ENCODE data around the gene LPCAT3. TPM values are rescaled to one million over a fixed set of nuclear protein-coding genes. Genes with fewer than 3 reads are reported as not detected.

The LPCAT3 gene
- total RNA-seq, 1 experiment from 2014 or later: 102 TPM

GRCh38 chr12:6950811-6951540, 67.3 kb downstream of the LPCAT3 start, which contains the start of gene PTPN6:
Gene PTPN6 (plus strand): TSS chr12:6951356. CDS start chr12:6951513, 157 bp downstream.
- H3K4me2 ChIP-seq: no peak within 1 kb of the TSS
- no peaks in the 10 kb centered on the region for H3K36me3 ChIP-seq (ENCODE audit: low read depth)
- peaks cover 17% of the 10 kb centered on the region; the same call in 1 of the 2 replicates for H3K79me2 ChIP-seq (ENCODE audit: low read depth)
- H2AFZ ChIP-seq: no peak within 1 kb of the TSS
- no peak within 1 kb of the TSS for H3K4me3 ChIP-seq
- H3K9me3 ChIP-seq (ENCODE audit: insufficient read depth, low read depth): no peaks in the 10 kb centered on the region
- TF ChIP-seq CTCF (conservative IDR thresholded peaks at IDR 0.05) (no peak), EZH2 (IDR thresholded peaks at IDR 0.05; ENCODE audit: low read depth) (no peak)
- no TSS peak for BruUV-seq (replicated peaks)
- POLR2A ChIA-PET (ENCODE audit: unreplicated experiment): no interaction called here
- no peak for DNase-seq
- H3K9me2 ChIP-seq (ENCODE audit: insufficient read depth): no peaks in the 10 kb centered on the region
- no peak within 1 kb of the TSS for H3K27ac ChIP-seq
- peaks cover 8% of the 10 kb centered on the region; the same call in 1 of the 2 replicates for H3F3A ChIP-seq (ENCODE audit: insufficient read depth, low read depth)
- intact Hi-C loops (cut with micrococcal nuclease; ENCODE audit: unreplicated experiment): no loop called here
- CTCF ChIA-PET: no interaction called here
- H3K27me3 ChIP-seq (ENCODE audit: insufficient read depth, low read depth): no peaks in the 10 kb centered on the region
- no peaks in the 10 kb centered on the region for H4K20me1 ChIP-seq (ENCODE audit: insufficient read depth)
- H3K4me1 ChIP-seq (replicated peaks; ENCODE audit: insufficient read depth): peaks cover 7% of the 10 kb centered on the region

DNA sequence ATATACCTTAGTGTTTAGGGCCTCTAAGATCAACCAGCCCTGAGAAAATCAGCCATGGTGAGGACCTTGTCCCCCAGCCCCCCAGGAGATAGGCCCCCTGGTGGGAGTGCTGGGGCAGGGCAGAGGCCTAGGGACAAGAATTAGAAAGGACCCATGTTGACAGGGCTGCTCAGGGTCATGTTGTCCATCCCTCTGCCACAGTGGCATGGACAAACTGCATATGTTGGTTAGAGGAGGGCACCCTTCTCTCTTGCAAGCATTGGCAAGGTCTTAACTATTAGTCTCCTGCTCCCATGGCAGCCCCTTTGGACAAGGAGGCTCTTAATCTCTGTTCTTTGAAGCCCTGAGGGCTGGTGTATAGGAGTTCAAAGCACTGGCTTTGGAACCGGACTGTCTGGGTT, 67.9 kb downstream of the LPCAT3 start:
- DNase-seq: no peak
- Histone ChIP-seq H3K9me3 (ENCODE audit: insufficient read depth, low read depth) (no peaks in the 10 kb centered on the region), H2AFZ (no peak overlapping the region), H3K27ac (no peak overlapping the region), H3K4me3 (no peak overlapping the region), H3K27me3 (ENCODE audit: insufficient read depth, low read depth) (no peaks in the 10 kb centered on the region), H3K79me2 (ENCODE audit: low read depth) (peaks cover 22% of the 10 kb centered on the region; the same call in 1 of the 2 replicates), H3K36me3 (ENCODE audit: low read depth) (no peaks in the 10 kb centered on the region), H3K9me2 (ENCODE audit: insufficient read depth) (no peaks in the 10 kb centered on the region), H3K4me1 (replicated peaks; ENCODE audit: insufficient read depth) (peaks cover 13% of the 10 kb centered on the region), H3F3A (ENCODE audit: insufficient read depth, low read depth) (peaks cover 13% of the 10 kb centered on the region; the same call in 1 of the 2 replicates), H4K20me1 (ENCODE audit: insufficient read depth) (no peaks in the 10 kb centered on the region), H3K4me2 (no peak overlapping the region)
- POLR2A ChIA-PET (ENCODE audit: unreplicated experiment): no interaction called here
- TF ChIP-seq EZH2 (IDR thresholded peaks at IDR 0.05; ENCODE audit: low read depth) (no peak), CTCF (conservative IDR thresholded peaks at IDR 0.05) (peak; percentile 48; the same call in 1 of the 2 replicates)
- no TSS peak for BruUV-seq (replicated peaks)
- intact Hi-C loops (cut with micrococcal nuclease; ENCODE audit: unreplicated experiment): no loop called here
- CTCF ChIA-PET: interaction anchor here (0.6 kb wide), 1 partner anchor 25 kb away, joined by 3 read pairs; no protein-coding TSS in a partner anchor

DNA sequence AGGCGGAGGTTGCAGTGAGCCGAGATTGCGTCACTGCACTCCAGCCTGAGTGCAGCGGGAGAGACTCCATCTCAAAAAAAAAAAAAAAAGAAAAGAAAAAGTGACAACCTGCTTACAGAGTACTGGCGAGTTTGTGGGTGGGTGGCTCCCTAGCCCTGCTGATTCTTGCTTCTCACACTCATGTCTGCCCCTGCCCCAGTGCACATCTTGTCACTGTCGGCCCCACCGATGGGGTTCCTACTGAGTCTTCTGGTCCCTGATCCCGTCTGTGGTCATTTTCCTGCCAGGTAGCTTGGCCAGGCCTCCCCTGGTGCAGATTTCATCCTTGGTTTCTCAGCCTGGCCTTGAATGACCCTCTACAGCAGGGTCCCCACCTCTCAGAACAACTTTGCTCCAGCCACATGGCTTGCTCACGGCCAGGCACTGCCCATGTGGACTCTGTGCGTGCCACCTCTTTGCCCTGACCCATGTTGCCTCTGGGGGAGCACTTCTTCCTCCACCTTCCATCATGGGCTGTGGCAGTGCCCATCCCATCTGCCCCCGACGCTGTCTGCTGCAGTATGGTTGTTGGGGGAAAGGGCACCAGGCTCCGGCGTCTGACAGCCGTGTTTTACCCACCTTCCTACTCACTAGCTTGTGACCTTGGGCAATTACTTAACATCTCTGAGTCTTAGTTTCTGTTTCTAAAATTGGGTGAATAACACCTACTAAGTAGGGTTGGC, 69.2 kb downstream of the LPCAT3 start:
- no peak for TF ChIP-seq CTCF (conservative IDR thresholded peaks at IDR 0.05)
- no peak for TF ChIP-seq EZH2 (IDR thresholded peaks at IDR 0.05; ENCODE audit: low read depth)
- Histone ChIP-seq H3K27ac (no peak overlapping the region), H3F3A (ENCODE audit: insufficient read depth, low read depth) (peaks cover 25% of the 10 kb centered on the region), H3K27me3 (ENCODE audit: insufficient read depth, low read depth) (no peaks in the 10 kb centered on the region), H3K9me2 (ENCODE audit: insufficient read depth) (no peaks in the 10 kb centered on the region), H3K9me3 (ENCODE audit: insufficient read depth, low read depth) (no peaks in the 10 kb centered on the region), H3K79me2 (ENCODE audit: low read depth) (peaks cover 28% of the 10 kb centered on the region; the same call in 1 of the 2 replicates), H4K20me1 (ENCODE audit: insufficient read depth) (no peaks in the 10 kb centered on the region), H3K4me3 (no peak overlapping the region), H3K36me3 (ENCODE audit: low read depth) (no peaks in the 10 kb centered on the region), H3K4me1 (replicated peaks; ENCODE audit: insufficient read depth) (peaks cover 20% of the 10 kb centered on the region), H3K4me2 (no peak overlapping the region), H2AFZ (no peak overlapping the region)
- no TSS peak for BruUV-seq (replicated peaks)
- CTCF ChIA-PET: no interaction called here
- intact Hi-C loops (cut with micrococcal nuclease; ENCODE audit: unreplicated experiment): no loop called here
- no peak for DNase-seq
- POLR2A ChIA-PET (ENCODE audit: unreplicated experiment): no interaction called here
